SU-DHL-6 (cell line): ENCODE measurements around the gene HARBI1.

ENCODE experiments used
- H2AFZ ChIP-seq: fragments of 200-600 bp; sonication (generic); 2 replicates; pipeline ENCODE4 v1.6.1; 2014; ENCODE audit warnings: low read depth, mild to moderate bottlenecking, moderate library complexity, mixed read lengths, antibody characterized with exemption, low read length; ENCODE audit not compliant: severe bottlenecking
- H3F3A ChIP-seq: fragments of 200-600 bp; shearing (Covaris generic); 2 replicates; pipeline ENCODE4 v1.6.0; 2016; ENCODE audit warnings: antibody characterized with exemption, mild to moderate bottlenecking; ENCODE audit not compliant: insufficient read depth
- H3K27ac ChIP-seq: fragments of 200-600 bp; sonication (generic); 2 replicates; pipeline ENCODE4 v1.5.1; 2016; ENCODE audit warnings: low read depth, mild to moderate bottlenecking, low read length, moderate library complexity, mixed read lengths
- H3K27me3 ChIP-seq: fragments of 200-600 bp; sonication (generic), shearing (Covaris generic); 2 replicates; pipeline ENCODE4 v1.6.0; 2014; ENCODE audit warnings: mild to moderate bottlenecking, low read length
- H3K36me3 ChIP-seq: fragments of 200-600 bp; sonication (generic); 2 replicates; pipeline ENCODE4 v1.6.1; 2014; ENCODE audit warnings: mild to moderate bottlenecking, low read length, mixed read lengths
- H3K4me2 ChIP-seq: fragments of 300-600, 200-600 bp; shearing (Covaris generic), sonication (generic); 2 replicates; pipeline ENCODE4 v1.6.0; 2014; ENCODE audit warnings: low read length, low read depth, mild to moderate bottlenecking; ENCODE audit not compliant: poor library complexity, severe bottlenecking
- H3K4me3 ChIP-seq: fragments of 200-600 bp; sonication (generic); 2 replicates; pipeline ENCODE4 v1.5.1; 2014; ENCODE audit warnings: antibody characterized with exemption, low read length, mild to moderate bottlenecking, mixed read lengths; ENCODE audit not compliant: insufficient read depth, poor library complexity, severe bottlenecking
- H3K79me2 ChIP-seq: fragments of 200-600 bp; sonication (generic); 2 replicates; pipeline ENCODE4 v1.6.1; 2014; ENCODE audit warnings: mild to moderate bottlenecking, low read length, moderate library complexity; ENCODE audit not compliant: insufficient read depth
- H3K9ac ChIP-seq: fragments of 200-600 bp; sonication (generic); 2 replicates; pipeline ENCODE4 v1.7.0; 2014; ENCODE audit warnings: mild to moderate bottlenecking, low read length
- H3K9me2 ChIP-seq: fragments of 200-600 bp; sonication (generic); replicated peaks from 2 replicates; pipeline ENCODE4 v1.6.1; 2014; ENCODE audit warnings: low read length; ENCODE audit not compliant: insufficient read depth
- H3K9me3 ChIP-seq: fragments of 200-600 bp; sonication (generic); 2 replicates; pipeline ENCODE4 v1.6.1; 2014; ENCODE audit warnings: low read length, mixed read lengths; ENCODE audit not compliant: insufficient read depth
- H4K20me1 ChIP-seq: fragments of 200-600 bp; sonication (generic); 2 replicates; pipeline ENCODE4 v1.6.1; 2014; ENCODE audit warnings: low read depth, mild to moderate bottlenecking, antibody characterized with exemption, low read length, moderate library complexity, mixed read lengths
- EZH2phosphoT487 ChIP-seq: fragments of 200-600 bp; sonication (generic), shearing (Covaris generic); conservative IDR thresholded peaks from 2 replicates; pipeline ENCODE4 v1.6.1; 2018; ENCODE audit warnings: mild to moderate bottlenecking, antibody characterized with exemption, low read length, moderate library complexity, mixed read lengths
- TF ChIP-seq, protein P1 (sequence below): fragments of 200-600 bp; sonication (generic); IDR thresholded peaks from one replicate; pipeline ENCODE4 v1.5.1; 2017; ENCODE audit warnings: antibody characterized with exemption, mild to moderate bottlenecking, low read length, moderate library complexity; ENCODE audit not compliant: insufficient read depth, poor library complexity, severe bottlenecking

The HARBI1 gene

DNA sequence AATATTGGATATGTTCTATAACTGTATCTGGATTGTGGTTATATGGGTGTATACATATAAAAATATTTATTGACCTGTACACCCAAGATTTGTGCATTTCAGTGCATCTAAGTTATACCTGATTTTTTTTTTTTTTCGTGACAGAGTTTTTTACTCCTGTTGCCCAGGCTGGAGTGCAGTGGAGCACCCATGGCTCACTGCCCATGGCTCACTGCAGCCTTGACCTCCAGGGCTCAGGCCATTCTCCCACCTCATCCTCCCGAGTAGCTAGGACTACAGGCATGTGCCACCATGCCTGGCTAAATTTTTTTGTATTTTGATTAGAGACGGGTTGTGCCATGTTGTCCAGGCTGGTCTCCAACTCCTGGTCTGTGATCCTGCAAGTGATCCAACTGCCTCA lies 24.6 kb upstream of the HARBI1 start:
- no peak overlapping the region for H3K4me2 ChIP-seq
- no peak overlapping the region for H3K9ac ChIP-seq
- H3K4me3 ChIP-seq: no peak overlapping the region
- H3K27me3 ChIP-seq: no peaks in the 10 kb centered on the region
- H2AFZ ChIP-seq: no peak overlapping the region
- H3K9me2 ChIP-seq: no peaks in the 10 kb centered on the region
- no peaks in the 10 kb centered on the region for H4K20me1 ChIP-seq
- H3F3A ChIP-seq: no peaks in the 10 kb centered on the region
- TF ChIP-seq EZH2phosphoT487: no peak
- TF ChIP-seq, protein P1, sequence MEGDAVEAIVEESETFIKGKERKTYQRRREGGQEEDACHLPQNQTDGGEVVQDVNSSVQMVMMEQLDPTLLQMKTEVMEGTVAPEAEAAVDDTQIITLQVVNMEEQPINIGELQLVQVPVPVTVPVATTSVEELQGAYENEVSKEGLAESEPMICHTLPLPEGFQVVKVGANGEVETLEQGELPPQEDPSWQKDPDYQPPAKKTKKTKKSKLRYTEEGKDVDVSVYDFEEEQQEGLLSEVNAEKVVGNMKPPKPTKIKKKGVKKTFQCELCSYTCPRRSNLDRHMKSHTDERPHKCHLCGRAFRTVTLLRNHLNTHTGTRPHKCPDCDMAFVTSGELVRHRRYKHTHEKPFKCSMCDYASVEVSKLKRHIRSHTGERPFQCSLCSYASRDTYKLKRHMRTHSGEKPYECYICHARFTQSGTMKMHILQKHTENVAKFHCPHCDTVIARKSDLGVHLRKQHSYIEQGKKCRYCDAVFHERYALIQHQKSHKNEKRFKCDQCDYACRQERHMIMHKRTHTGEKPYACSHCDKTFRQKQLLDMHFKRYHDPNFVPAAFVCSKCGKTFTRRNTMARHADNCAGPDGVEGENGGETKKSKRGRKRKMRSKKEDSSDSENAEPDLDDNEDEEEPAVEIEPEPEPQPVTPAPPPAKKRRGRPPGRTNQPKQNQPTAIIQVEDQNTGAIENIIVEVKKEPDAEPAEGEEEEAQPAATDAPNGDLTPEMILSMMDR: no peak
- no peaks in the 10 kb centered on the region for H3K36me3 ChIP-seq
- H3K27ac ChIP-seq: no peak overlapping the region
- H3K9me3 ChIP-seq: no peaks in the 10 kb centered on the region
- H3K79me2 ChIP-seq: no peaks in the 10 kb centered on the region

DNA sequence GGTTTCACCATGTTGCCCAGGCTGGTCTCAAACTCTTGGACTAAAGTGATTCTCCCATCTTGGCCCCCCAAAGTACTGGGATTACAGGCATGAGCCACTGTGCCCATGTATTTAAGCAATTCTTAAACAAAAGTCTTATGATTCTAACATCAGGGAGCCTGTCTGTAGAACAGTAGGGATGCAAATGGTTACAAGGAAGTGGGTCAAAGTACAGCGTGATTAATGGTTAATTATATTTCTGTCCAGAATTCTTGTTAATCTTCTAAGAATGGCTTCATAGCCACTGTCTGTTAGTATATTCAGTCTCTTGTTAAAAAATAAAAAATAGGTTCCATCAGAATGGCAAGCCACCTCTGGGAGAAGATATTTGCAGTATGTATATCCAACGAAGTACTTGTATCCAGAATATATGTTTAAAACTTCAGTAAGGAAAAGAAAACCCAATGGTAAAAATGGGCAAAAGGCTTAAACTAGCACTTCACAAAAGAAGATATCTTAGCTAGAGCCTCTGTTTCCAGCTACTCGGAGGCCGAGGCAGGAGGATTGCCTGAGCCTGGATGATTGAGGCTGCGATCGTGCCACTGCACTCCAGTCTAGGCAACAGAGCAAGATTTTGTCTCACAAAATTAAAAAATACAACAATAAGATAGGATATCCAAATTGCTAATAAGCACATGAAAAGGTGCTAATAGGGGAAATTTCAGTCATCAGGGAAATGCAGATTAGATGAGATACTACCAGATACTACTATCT lies 23.2 kb upstream of the HARBI1 start:
- Histone ChIP-seq H3K4me2 (no peak overlapping the region), H3K9me3 (no peaks in the 10 kb centered on the region), H3K36me3 (no peaks in the 10 kb centered on the region), H2AFZ (no peak overlapping the region), H3K79me2 (no peaks in the 10 kb centered on the region), H3K27me3 (no peaks in the 10 kb centered on the region), H3K9ac (no peak overlapping the region), H3F3A (0 out of 2 replicates have a peak, but pooled peaks cover 4% of the 10 kb centered on the region), H3K27ac (no peak overlapping the region), H4K20me1 (no peaks in the 10 kb centered on the region), H3K9me2 (no peaks in the 10 kb centered on the region), H3K4me3 (no peak overlapping the region)
- TF ChIP-seq, protein P1: no peak
- TF ChIP-seq EZH2phosphoT487: no peak

DNA sequence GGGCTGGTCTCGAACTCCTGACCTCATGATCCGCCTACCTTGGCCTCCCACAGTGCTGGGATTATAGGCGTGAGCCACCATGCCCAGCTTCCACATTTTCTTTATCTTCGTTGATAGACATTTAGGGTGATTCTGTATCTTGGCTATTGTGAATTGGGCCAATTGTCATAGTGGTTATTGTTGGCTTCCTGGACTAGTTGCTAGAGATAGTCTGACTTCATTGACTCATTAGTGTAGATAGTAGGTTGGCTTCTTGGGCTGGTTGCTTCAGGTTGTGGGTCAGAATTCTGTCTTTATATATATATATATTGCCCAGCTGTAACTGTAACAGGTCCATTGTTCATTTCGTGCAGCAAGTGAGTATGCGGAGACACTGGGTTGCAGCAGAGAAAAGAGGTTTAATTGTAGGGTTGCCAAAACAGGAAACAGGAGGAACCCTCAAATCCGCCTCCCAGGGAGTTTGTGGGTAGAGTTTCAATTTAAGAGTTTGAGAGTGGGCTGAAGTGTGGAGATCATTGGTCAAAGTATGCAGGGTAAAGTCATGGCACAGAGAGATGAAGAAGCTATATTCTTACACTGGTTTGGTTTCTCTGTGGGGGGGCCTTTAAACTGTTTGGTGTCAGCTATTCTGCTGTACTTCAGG lies 22.3 kb upstream of the HARBI1 start:
- Histone ChIP-seq H3K36me3 (no peaks in the 10 kb centered on the region), H3K79me2 (no peaks in the 10 kb centered on the region), H3K4me3 (no peak overlapping the region), H3K9me3 (no peaks in the 10 kb centered on the region), H3K27me3 (no peaks in the 10 kb centered on the region), H3K9me2 (no peaks in the 10 kb centered on the region), H3K9ac (no peak overlapping the region), H4K20me1 (no peaks in the 10 kb centered on the region), H3K27ac (no peak overlapping the region), H3K4me2 (no peak overlapping the region), H2AFZ (no peak overlapping the region), H3F3A (0 out of 2 replicates have a peak, but pooled peaks cover 4% of the 10 kb centered on the region)
- TF ChIP-seq, protein P1: no peak
- no peak for TF ChIP-seq EZH2phosphoT487
